Lower leg skin (tissue), 3 donors: ENCODE data around the gene DNPEP.

Experiments used
- POLR2A ChIP-seq, 2 donors: fragments of 450-650 bp; IDR thresholded peaks; one replicate each; pipeline ENCODE4 v1.6.1; 2016 to 2017; ENCODE audit warnings: antibody characterized with exemption in 2 of 2, mild to moderate bottlenecking in 1 of 2, moderate library complexity in 1 of 2
- TF ChIP-seq, protein P1 (sequence below), 3 donors: fragments of 450-650 bp; IDR thresholded peaks; one replicate each; pipeline ENCODE4 v1.5.1; 2016; ENCODE audit warnings: antibody characterized with exemption in 3 of 3, mild to moderate bottlenecking in 3 of 3, moderate library complexity in 2 of 3

DNA sequence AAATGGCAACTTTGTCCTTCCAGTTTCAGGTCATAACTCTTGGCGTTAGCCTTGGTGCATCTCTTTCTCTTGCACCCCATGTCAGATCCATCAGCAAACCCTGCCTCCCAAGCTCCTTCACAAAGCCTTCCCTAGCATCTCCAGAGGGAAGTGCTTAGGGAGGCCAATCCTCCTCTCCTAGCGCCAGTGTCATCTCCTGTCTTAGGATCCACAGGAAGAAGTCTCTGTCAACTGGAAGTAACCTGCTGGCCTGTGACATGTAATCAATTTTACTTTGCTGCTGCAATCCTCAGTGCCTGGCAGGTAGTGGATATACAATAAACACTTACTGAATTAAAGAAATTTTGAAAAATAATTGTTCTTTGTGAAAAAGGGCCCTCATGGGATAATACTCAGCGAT is 7.9 kb upstream of the DNPEP start:
- TF ChIP-seq, protein P1, sequence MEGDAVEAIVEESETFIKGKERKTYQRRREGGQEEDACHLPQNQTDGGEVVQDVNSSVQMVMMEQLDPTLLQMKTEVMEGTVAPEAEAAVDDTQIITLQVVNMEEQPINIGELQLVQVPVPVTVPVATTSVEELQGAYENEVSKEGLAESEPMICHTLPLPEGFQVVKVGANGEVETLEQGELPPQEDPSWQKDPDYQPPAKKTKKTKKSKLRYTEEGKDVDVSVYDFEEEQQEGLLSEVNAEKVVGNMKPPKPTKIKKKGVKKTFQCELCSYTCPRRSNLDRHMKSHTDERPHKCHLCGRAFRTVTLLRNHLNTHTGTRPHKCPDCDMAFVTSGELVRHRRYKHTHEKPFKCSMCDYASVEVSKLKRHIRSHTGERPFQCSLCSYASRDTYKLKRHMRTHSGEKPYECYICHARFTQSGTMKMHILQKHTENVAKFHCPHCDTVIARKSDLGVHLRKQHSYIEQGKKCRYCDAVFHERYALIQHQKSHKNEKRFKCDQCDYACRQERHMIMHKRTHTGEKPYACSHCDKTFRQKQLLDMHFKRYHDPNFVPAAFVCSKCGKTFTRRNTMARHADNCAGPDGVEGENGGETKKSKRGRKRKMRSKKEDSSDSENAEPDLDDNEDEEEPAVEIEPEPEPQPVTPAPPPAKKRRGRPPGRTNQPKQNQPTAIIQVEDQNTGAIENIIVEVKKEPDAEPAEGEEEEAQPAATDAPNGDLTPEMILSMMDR (IDR thresholded peaks at IDR 0.05), result no peak
- TF ChIP-seq POLR2A (IDR thresholded peaks at IDR 0.05), result no peak
